ENCODE measurements around the gene EGFR.

EGFR gene

DNA sequence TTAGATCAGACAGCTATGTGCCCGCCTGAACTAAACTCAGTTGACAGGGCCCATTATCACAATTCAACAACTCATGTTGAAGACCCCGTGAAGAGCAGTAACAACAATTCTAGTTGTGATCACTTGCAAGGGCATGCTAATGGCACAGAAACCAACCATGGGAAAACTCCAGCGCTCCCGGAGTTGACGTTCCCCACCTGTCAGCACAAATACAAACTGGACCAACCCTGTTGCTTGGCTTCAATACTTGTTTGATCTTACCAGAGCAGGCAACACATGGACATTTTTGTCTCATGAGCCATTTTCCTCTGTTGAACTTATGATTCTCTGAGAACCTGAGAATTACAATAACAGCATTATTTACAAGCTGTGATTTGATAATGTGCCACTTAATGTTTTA lies 227.4 kb downstream of the EGFR start:
- no peak for DNase-seq (ENCODE audit: low read depth in 2 of 2)

GRCh38 chr7:55247428-55247827 lies 228.6 kb downstream of the EGFR start:
- DNase-seq (ENCODE audit: low read depth in 2 of 2) = no peak

GRCh38 chr7:55248526-55248925 lies 229.7 kb downstream of the EGFR start:
- DNase-seq (ENCODE audit: low read depth in 2 of 2) = no peak

DNA sequence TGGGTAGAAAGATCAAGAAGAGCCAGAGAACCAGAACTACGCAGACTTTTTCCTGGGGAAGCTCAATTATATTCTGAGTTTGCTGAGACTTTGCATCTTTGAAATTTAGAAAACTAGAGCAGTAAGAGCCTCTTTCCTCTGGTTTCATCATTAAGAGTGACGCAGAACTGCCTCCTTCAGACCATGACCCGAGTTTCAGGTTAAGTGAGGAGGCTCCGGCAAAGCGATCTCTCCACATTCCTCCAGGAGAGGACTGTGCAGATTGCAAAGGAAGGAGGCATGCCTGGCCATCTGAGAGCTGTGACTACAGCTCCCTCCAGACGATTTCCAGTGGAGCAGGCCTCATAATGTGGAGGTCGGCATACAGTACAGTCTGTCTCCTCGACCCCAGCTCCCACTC lies 230.5 kb downstream of the EGFR start:
- DNase-seq (ENCODE audit: low read depth in 2 of 2) = no peak

DNA sequence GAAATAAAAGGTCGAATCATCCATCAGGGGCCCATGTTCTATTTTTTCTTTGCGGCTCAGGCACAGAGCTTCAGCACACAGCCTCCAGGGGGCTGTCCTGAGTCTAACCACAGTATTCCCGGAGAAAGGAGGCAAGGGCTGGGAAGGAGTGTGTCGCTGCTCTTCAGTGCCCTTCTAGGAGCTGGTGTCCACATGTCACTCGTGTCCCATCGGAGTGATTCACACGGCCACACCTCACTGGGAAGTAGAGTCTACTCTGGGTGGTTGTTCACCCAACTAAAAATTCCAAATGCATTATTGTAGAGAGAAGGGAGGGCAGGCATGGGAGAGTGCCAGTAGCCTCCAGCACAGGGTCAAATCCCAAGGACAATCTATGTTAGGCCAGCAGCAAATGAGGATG lies 231.5 kb downstream of the EGFR start:
- DNase-seq (ENCODE audit: low read depth in 2 of 2) = no peak

- no peak for DNase-seq (ENCODE audit: low read depth in 2 of 2)
These were observed 232.5 kb downstream of the EGFR start for GRCh38 chr7:55251313-55251712.

DNA sequence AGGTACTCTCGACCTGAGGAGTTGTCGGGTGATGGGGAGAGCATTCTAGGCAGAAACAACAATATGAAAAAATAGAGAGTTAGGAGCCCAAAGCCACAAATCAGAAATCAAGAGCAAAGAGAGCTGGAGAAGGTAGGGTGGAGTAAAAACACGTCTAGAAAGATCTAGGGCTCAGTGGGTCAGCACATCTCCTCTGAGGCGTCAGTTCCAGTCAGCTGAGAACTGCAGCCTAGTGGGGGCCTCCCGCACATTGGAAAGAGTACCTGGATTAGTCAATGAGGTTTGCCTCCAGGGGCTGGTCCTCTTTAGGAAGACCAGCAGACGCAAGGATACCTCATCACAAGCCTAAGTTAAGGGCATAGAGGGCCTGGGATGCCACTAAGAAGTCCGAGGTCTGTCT lies 233.1 kb downstream of the EGFR start:
- DNase-seq (ENCODE audit: low read depth in 2 of 2) = no peak

GRCh38 chr7:55252386-55252785 lies 233.6 kb downstream of the EGFR start:
- no peak for DNase-seq (ENCODE audit: low read depth in 2 of 2)

GRCh38 chr7:55253188-55253587 lies 234.4 kb downstream of the EGFR start:
- DNase-seq (ENCODE audit: low read depth in 2 of 2) = no peak

GRCh38 chr7:55254242-55254595 lies 235.4 kb downstream of the EGFR start:
- DNase-seq (ENCODE audit: low read depth in 2 of 2) = no peak

GRCh38 chr7:55254596-55255495 lies 236.0 kb downstream of the EGFR start:
- DNase-seq (ENCODE audit: low read depth in 2 of 2) = peak in 1 of 2 donors; percentile 54

DNA sequence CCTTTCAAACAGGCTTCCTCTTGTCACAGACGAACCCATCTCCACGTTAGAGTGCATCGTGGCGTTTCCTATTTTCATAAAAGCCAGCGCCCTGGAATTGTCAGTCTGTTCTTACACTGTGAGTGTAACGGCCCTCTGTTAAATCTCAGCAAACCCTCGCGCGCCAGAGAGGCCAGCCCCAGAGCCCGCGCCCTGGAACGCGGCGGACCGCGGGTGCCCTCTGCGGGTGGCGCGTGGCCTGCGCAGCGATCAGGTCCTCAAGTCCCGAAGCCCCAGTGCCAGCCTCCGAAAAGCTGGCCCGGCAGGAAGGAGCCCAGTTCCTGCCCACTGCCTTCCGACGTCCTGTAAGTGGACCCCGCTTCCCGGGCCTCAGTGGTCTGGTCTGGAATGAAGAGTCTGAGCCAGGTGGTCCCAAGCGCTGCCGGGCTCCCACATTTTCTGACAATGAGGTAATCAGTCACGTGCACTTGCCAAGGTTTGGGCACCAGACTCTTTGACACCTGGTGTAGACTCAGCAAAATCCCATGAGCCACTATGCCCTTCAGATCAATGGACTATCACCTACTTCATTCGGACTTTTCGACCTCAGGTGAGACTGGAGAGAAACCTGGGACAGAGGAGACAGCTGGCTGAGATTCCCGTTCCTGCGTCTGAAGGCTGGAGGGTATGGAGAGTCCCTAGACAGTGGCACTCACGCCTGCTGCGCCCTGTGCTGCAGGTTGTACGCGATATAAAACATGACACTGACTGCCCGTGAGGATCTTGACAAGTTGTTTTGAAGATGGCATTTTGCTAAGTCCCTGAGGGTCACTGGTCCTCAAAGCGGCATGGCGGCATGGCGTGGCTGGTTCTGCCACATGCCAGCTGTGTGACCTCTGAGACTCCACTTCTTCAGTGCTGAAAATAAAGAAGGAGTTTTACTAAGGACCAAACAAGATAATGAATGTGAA lies 237.0 kb downstream of the EGFR start:
- peak; percentile 22 to 51 for DNase-seq (ENCODE audit: low read depth in 2 of 2)

DNA sequence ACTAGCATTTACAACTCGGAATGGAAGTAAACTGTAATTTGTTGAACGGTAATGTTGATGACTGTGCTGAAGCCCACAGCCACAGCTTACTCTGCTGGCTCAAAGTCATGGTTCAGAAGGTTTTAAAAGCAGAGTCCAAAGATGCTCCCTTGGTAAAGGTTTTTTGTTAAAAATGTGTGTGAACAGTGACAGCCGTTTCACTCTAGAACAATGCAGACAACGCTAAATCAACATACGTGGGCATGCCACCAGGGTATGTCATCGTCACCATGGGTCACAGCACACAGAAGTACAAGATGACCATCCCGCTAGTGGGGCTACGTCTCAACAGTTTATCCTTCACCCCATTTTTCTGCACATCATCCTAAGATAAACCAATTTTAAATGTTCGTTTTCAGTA lies 239.8 kb downstream of the EGFR start:
- DNase-seq (ENCODE audit: low read depth in 2 of 2) = no peak

DNA sequence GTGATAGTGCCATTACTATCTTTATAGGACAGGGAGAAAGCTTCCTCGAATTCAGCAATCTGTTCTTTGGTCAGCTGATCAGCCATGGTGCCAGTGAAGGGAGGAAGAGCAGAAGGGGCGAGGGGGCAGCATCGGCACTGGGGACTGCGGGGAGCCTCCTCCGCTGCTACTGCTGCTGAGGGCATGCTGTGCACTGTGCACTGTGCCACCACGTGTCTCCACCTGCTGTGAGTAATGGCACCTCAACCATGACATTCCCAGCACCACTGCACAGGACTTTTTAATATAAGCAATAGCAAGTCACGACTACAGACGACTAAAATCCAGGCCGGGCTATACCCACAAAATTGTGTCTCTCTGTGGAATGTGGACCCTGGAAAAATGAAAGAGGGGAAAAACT lies 241.4 kb downstream of the EGFR start:
- no peak for DNase-seq (ENCODE audit: low read depth in 2 of 2)

DNA sequence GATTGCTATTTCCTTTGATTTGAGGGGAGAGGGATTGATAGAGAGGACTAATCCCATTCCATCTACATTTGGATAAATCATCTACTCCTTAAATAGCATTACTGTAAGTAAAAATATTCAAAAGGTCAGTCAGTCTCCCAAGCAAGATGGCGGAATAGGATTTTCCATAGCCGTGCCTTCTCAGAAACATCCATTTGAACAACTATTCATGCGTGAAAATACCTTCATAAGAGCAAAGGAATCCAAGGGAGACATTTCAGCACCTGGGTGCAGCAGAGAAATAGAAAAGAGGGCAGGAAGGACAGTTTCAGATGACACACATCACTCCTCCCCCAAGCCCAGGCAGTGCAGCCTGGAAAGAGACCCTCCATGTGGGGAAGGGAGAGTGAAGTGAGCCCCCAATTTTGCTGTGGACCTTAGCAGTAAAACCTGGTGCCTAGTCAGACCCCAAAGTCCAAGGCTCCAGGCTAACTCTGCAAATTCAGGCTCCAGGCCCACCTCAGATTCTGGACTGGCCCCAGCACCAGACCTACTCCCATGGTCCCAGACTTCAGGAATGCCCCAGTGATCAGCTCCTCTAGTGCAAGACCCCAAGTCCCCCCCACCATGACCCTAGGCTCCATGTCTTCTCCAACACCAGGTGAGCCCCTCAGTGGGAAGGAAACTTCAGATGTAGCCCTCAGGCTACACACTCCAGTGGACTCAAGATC lies 242.0 kb downstream of the EGFR start:
- no peak for DNase-seq (ENCODE audit: low read depth in 2 of 2)

All from stimulated activated CD8-positive, alpha-beta memory T cell treated with anti-CD3 and anti-CD28 coated beads, Interleukin-7, amount 100 ng/mL, for 4 hours (primary cell).